GM19468 (cell line): Measurements from ENCODE around the gene MUC5B.
"Not testable (repeated sequence)": the region's sequence is repeated elsewhere in the genome, so short reads cannot be mapped to it uniquely, and the experiment has no call there.

Source experiments
- ATAC-seq: cut with Tn5 transposase; IDR thresholded peaks from one replicate; pipeline ENCODE4 v1.9.1; 2021; ENCODE audit warnings: mild to moderate bottlenecking, moderate library complexity, moderate number of reproducible peaks; ENCODE audit not compliant: unreplicated experiment; ENCODE audit errors: extremely low read depth

The MUC5B gene

GRCh38 chr11:1242751-1243150 lies 19.9 kb downstream of the MUC5B start:
- not testable (repeated sequence) for ATAC-seq

- not testable (repeated sequence) for ATAC-seq
Measured at GRCh38 chr11:1243521-1243920, 20.7 kb downstream of the MUC5B start.

- not testable (repeated sequence) for ATAC-seq
Measured at GRCh38 chr11:1244557-1244956, 21.7 kb downstream of the MUC5B start.

GRCh38 chr11:1245717-1246116 lies 22.9 kb downstream of the MUC5B start:
- ATAC-seq: not testable (repeated sequence)

- not testable (repeated sequence) for ATAC-seq
Measured at GRCh38 chr11:1246301-1246700, 23.4 kb downstream of the MUC5B start.

- ATAC-seq: not testable (repeated sequence)
Measured at GRCh38 chr11:1247026-1247425, 24.2 kb downstream of the MUC5B start.

GRCh38 chr11:1248951-1249350 lies 26.1 kb downstream of the MUC5B start:
- ATAC-seq: not testable (repeated sequence)

- not testable (repeated sequence) for ATAC-seq
Measured at GRCh38 chr11:1250411-1250810, 27.5 kb downstream of the MUC5B start.

GRCh38 chr11:1251236-1251770 lies 28.4 kb downstream of the MUC5B start:
- ATAC-seq: no peak

GRCh38 chr11:1252371-1253102 lies 29.7 kb downstream of the MUC5B start:
- no peak for ATAC-seq

- ATAC-seq: no peak
Measured at GRCh38 chr11:1253103-1253485, 30.2 kb downstream of the MUC5B start.

GRCh38 chr11:1254086-1254648 lies 31.3 kb downstream of the MUC5B start:
- no peak for ATAC-seq

GRCh38 chr11:1254733-1255132 lies 31.9 kb downstream of the MUC5B start:
- ATAC-seq: no peak

- no peak for ATAC-seq
Measured at GRCh38 chr11:1255151-1255550, 32.3 kb downstream of the MUC5B start.

GRCh38 chr11:1256257-1257045 lies 33.6 kb downstream of the MUC5B start:
- ATAC-seq: no peak

GRCh38 chr11:1257366-1257765 lies 34.5 kb downstream of the MUC5B start:
- ATAC-seq: no peak

- ATAC-seq: no peak
Measured at GRCh38 chr11:1257916-1258315, 35.0 kb downstream of the MUC5B start.

GRCh38 chr11:1258401-1259075 lies 35.7 kb downstream of the MUC5B start:
- no peak for ATAC-seq

GRCh38 chr11:1259076-1259461 lies 36.2 kb downstream of the MUC5B start:
- no peak for ATAC-seq

- ATAC-seq: no peak
Measured at GRCh38 chr11:1259561-1259960, 36.7 kb downstream of the MUC5B start.
